Progenitor cell of endocrine pancreas (in vitro differentiated cells): ENCODE data around the gene NADK. TPM values are rescaled to one million over a fixed set of nuclear protein-coding genes. Genes with fewer than 3 reads are reported as not detected.

ENCODE experiments used
- DNase-seq: peaks from one replicate; pipeline ENCODE4 v3.0.0; 2021; ENCODE audit warnings: low spot score; ENCODE audit not compliant: unreplicated experiment
- H3K27ac Mint-ChIP-seq: 2 replicates; pipeline ENCODE4 v1.8.0; 2021; ENCODE audit warnings: mild to moderate bottlenecking, moderate library complexity, mixed read lengths
- H3K27me3 Mint-ChIP-seq: 2 replicates; pipeline ENCODE4 v1.8.0; 2021; ENCODE audit warnings: mixed read lengths
- H3K36me3 Mint-ChIP-seq: 2 replicates; pipeline ENCODE4 v1.8.0; 2022; ENCODE audit warnings: mixed read lengths; ENCODE audit not compliant: insufficient read depth
- H3K4me1 Mint-ChIP-seq: 2 replicates; pipeline ENCODE4 v1.8.0; 2021; ENCODE audit warnings: low read depth, mixed read lengths
- H3K4me3 Mint-ChIP-seq: 2 replicates; pipeline ENCODE4 v1.8.0; 2021; ENCODE audit warnings: low read depth, mild to moderate bottlenecking, moderate library complexity, mixed read lengths
- H3K9me3 Mint-ChIP-seq: 2 replicates; pipeline ENCODE4 v1.8.0; 2021; ENCODE audit warnings: low read depth, mixed read lengths
- total RNA-seq: library from RNA; stranded (reverse); gene quantifications from 2 replicates; pipeline ENCODE4 v1.2.1, GENCODE V29; 2021
- TF ChIP-seq, protein P1 (sequence below): fragments of 200-600 bp; sonication (generic); IDR thresholded peaks from one replicate; pipeline ENCODE4 v1.5.0; 2021; ENCODE audit warnings: antibody characterized with exemption, mild to moderate bottlenecking; ENCODE audit not compliant: unreplicated experiment

NADK gene
- total RNA-seq, 1 donor from 2014 or later, result 87.8 TPM

DNA sequence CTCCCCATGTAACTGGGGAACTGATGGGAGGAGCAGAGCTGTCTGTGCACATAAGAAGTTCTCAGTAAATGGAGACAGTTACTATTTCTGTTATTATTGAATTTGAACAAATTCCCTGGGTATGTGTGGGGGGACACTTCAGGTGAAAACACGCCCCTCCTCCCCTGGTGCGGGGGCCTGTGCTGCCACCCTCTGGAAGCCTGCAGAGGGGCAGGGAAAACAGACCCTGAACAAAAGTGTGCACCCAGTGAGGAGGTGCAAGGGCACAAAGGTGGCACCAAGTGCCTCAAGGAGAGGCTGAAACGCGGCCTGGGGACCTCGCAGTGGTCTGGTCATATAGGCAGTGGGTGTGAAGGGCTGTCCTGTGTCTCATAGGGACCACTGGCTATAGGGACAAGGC is 18.2 kb upstream of the NADK start:
- Mint-ChIP-seq H3K4me3 (no peak overlapping the region), H3K27ac (no peak overlapping the region), H3K4me1 (peaks cover 2% of the 10 kb centered on the region), H3K27me3 (no peaks in the 10 kb centered on the region), H3K9me3 (no peaks in the 10 kb centered on the region), H3K36me3 (peaks cover 26% of the 10 kb centered on the region)
- TF ChIP-seq, protein P1, sequence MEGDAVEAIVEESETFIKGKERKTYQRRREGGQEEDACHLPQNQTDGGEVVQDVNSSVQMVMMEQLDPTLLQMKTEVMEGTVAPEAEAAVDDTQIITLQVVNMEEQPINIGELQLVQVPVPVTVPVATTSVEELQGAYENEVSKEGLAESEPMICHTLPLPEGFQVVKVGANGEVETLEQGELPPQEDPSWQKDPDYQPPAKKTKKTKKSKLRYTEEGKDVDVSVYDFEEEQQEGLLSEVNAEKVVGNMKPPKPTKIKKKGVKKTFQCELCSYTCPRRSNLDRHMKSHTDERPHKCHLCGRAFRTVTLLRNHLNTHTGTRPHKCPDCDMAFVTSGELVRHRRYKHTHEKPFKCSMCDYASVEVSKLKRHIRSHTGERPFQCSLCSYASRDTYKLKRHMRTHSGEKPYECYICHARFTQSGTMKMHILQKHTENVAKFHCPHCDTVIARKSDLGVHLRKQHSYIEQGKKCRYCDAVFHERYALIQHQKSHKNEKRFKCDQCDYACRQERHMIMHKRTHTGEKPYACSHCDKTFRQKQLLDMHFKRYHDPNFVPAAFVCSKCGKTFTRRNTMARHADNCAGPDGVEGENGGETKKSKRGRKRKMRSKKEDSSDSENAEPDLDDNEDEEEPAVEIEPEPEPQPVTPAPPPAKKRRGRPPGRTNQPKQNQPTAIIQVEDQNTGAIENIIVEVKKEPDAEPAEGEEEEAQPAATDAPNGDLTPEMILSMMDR, result no peak
- DNase-seq, result no peak

DNA sequence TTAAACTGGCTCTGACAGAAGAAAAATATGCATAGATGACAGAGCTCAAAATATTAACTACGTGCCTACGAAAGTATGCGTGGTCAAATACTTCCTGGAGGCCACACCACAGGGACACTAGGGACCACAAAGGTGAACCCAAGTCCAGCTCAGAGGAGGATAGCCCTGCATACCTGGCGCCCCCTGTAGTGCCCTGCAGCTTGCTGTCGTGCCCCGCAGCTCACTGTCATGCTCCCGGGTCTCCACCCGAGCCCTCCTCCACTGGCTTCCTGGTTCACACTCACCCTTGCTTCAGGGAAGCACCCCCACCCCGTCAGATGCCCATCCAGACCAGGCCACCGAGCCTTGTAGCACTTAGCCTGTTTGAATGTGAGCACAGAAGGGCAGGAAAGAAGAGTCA is 16.7 kb upstream of the NADK start:
- no peaks in the 10 kb centered on the region for H3K4me1 Mint-ChIP-seq
- H3K9me3 Mint-ChIP-seq, result no peaks in the 10 kb centered on the region
- H3K36me3 Mint-ChIP-seq, result peaks cover 29% of the 10 kb centered on the region
- no peaks in the 10 kb centered on the region for H3K27me3 Mint-ChIP-seq
- no peak for DNase-seq
- TF ChIP-seq, protein P1, result no peak
- H3K27ac Mint-ChIP-seq, result no peak overlapping the region
- H3K4me3 Mint-ChIP-seq, result no peak overlapping the region

DNA sequence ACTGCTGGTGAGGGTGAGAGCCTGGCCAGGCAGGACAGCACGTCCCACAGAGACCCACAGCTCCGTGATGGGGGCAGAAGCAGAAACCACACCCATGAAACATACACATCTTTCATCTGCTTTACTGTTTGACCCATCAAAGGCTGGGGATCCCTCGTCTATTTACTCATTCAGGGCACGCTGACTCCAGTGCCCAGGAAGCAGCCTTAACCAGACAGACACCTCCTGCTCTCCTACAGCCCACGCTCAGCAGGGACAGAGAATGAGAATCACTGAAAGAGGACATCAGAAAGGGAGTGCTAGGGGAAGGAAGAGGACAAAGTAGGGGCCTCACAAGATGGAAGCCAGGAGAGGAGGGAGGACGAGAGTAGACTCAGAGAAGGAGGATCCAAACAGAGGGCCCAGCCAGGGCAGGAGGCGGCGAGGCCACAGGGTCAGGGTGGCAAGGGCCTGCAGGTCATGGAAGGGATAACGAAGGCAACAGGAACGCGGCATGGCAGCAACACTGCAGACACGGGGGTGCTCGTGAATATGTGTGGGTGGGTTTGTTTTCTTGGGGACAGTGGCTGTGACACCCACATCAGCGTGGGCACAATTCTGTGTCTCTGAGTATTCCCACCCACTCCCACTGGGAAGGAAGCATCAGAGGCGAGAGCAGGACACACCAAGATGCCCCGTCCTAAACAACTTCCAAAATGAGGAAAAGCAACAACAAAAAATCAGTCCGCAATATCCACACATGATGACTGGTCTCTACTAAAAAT is 15.4 kb upstream of the NADK start:
- H3K9me3 Mint-ChIP-seq, result no peaks in the 10 kb centered on the region
- no peaks in the 10 kb centered on the region for H3K4me1 Mint-ChIP-seq
- DNase-seq, result no peak
- H3K27ac Mint-ChIP-seq, result peak overlapping the region; percentile 82
- peaks cover 36% of the 10 kb centered on the region for H3K36me3 Mint-ChIP-seq
- H3K27me3 Mint-ChIP-seq, result no peaks in the 10 kb centered on the region
- no peak overlapping the region for H3K4me3 Mint-ChIP-seq
- TF ChIP-seq, protein P1, result no peak

DNA sequence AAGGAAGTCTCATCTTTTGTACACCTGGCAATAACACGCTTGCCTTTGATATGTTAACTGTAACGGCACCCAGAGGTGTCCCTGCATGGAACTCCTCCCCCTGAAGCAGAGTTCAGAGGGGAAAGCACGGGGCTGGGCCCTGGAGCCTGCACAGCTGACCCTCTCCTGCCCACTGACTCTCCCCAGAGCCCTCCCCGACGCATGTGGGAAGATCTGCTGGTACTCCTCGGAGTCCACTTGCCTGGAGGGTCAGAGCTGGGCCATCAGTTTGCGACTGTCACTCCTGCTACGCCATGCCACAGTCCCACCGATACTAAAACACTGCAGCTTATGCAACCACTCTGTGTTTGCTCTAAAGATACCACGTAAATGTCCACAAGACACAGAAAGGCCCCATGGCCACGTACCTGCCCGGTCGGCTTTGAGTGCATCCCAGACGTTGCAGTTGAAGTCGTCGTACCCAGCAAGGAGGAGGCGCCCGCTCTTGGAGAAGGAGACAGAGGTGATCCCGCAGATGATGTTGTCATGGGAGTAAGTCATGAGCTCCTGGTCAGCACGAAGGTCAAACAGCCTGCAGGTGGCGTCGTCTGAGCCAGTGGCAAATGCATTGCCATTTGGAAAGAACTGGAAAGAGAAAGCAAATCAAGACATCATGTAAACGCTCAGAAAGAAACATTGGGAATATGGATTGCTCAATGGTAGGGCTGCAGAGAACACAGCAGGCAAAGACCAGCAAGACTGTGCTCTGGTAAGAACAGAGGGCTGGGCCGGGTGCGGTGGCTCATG is 10.6 kb upstream of the NADK start:
- Mint-ChIP-seq H3K36me3 (peaks cover 33% of the 10 kb centered on the region), H3K27me3 (no peaks in the 10 kb centered on the region), H3K9me3 (no peaks in the 10 kb centered on the region), H3K4me1 (no peaks in the 10 kb centered on the region), H3K4me3 (no peak overlapping the region), H3K27ac (no peak overlapping the region)
- no peak for DNase-seq
- TF ChIP-seq, protein P1, result peak; percentile 44

DNA sequence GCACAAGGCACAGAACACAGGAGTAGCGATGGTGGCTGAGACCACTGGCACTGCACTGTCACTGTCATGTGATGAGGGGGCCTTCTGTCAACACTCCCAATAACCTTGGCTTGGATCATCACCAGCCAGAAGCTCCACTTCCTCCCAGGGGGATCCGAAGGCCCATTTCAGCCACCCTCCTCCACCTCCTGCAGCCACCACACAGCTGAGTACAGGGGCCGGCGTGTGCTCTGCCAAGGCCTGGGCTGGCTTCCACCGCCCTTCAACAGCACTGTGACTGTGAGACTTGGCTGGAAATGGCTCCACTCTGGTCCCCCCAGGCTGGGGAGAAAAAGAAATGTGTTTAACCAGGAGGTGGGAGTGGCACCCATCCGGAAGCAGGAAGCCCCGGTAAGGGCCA is 9.9 kb upstream of the NADK start:
- DNase-seq, result no peak
- Mint-ChIP-seq H3K4me1 (peaks cover 5% of the 10 kb centered on the region), H3K27ac (no peak overlapping the region), H3K36me3 (peaks cover 27% of the 10 kb centered on the region), H3K4me3 (no peak overlapping the region), H3K27me3 (no peaks in the 10 kb centered on the region), H3K9me3 (no peaks in the 10 kb centered on the region)
- TF ChIP-seq, protein P1, result no peak
